Stimulated activated CD4-positive, alpha-beta T cell treated with anti-CD3 and anti-CD28 coated beads, Interleukin-15, amount 100 ng/mL, for 24 hours (primary cell): Measurements from ENCODE around the gene PARD3B.

Experiments
- DNase-seq: peaks from one replicate; pipeline ENCODE4 v3.0.0-alpha.2; 2020

The PARD3B gene

GRCh38 chr2:205377324-205377723 lies 832.0 kb downstream of the PARD3B start:
- no peak for DNase-seq

GRCh38 chr2:205383601-205384000 lies 838.3 kb downstream of the PARD3B start:
- no peak for DNase-seq

- DNase-seq: no peak
Observed at GRCh38 chr2:205386109-205386508, 840.8 kb downstream of the PARD3B start.

GRCh38 chr2:205387350-205388055 lies 842.2 kb downstream of the PARD3B start:
- DNase-seq: no peak

- DNase-seq: no peak
Observed at GRCh38 chr2:205390866-205391265, 845.6 kb downstream of the PARD3B start.

- DNase-seq: no peak
Observed at GRCh38 chr2:205401511-205401910, 856.2 kb downstream of the PARD3B start.

GRCh38 chr2:205402011-205402410 lies 856.7 kb downstream of the PARD3B start:
- no peak for DNase-seq

- no peak for DNase-seq
Observed at GRCh38 chr2:205403244-205403825, 858.1 kb downstream of the PARD3B start.

GRCh38 chr2:205405194-205405593 lies 859.9 kb downstream of the PARD3B start:
- no peak for DNase-seq

GRCh38 chr2:205405752-205406151 lies 860.5 kb downstream of the PARD3B start:
- no peak for DNase-seq

- DNase-seq: no peak
Observed at GRCh38 chr2:205407984-205408383, 862.7 kb downstream of the PARD3B start.

- no peak for DNase-seq
Observed at GRCh38 chr2:205408696-205409095, 863.4 kb downstream of the PARD3B start.

- no peak for DNase-seq
Observed at GRCh38 chr2:205409411-205409810, 864.1 kb downstream of the PARD3B start.

GRCh38 chr2:205411558-205411957 lies 866.3 kb downstream of the PARD3B start:
- no peak for DNase-seq

- DNase-seq: no peak
Observed at GRCh38 chr2:205424326-205424725, 879.1 kb downstream of the PARD3B start.

- no peak for DNase-seq
Observed at GRCh38 chr2:205425102-205425501, 879.8 kb downstream of the PARD3B start.

- DNase-seq: no peak
Observed at GRCh38 chr2:205427112-205427511, 881.8 kb downstream of the PARD3B start.

- no peak for DNase-seq
Observed at GRCh38 chr2:205428811-205429210, 883.5 kb downstream of the PARD3B start.

GRCh38 chr2:205435970-205436369 lies 890.7 kb downstream of the PARD3B start:
- DNase-seq: no peak

- no peak for DNase-seq
Observed at GRCh38 chr2:205438241-205438640, 893.0 kb downstream of the PARD3B start.

- no peak for DNase-seq
Observed at GRCh38 chr2:205439621-205440020, 894.3 kb downstream of the PARD3B start.

- no peak for DNase-seq
Observed at GRCh38 chr2:205441524-205441923, 896.2 kb downstream of the PARD3B start.

GRCh38 chr2:205448189-205448588 lies 902.9 kb downstream of the PARD3B start:
- DNase-seq: no peak

- no peak for DNase-seq
Observed at GRCh38 chr2:205451901-205452512, 906.7 kb downstream of the PARD3B start.
